ENCODE measurements around the gene USP13. TPM values are rescaled to one million over a fixed set of nuclear protein-coding genes. Genes with fewer than 3 reads are reported as not detected.

Gene USP13
- polyA plus RNA-seq, 3 donors, result 0.31 to 1.6 (median 1.2) TPM

- Mint-ChIP-seq H3K36me3 (peaks cover 7 to 15% of the 10 kb centered on the region in 2 donors), H3K27me3 (ENCODE audit: low read depth in 3 of 3) (peaks cover 0 to 3% (median 2%) of the 10 kb centered on the region in 3 donors), H3K9me3 (no peaks in the 10 kb centered on the region), H3K4me1 (peaks cover 6% of the 10 kb centered on the region), H3K27ac (peak overlapping the region in 1 of 7 donors; percentile 17), H3K4me3 (no peak overlapping the region)
- 96% methylated on average over 3 of the region's 10 CpGs for WGBS (ENCODE audit: insufficient coverage)
- no peak overlapping the region for H3K4me2 ChIP-seq (replicated peaks; ENCODE audit: extremely low read depth, low read length, poor library complexity, severe bottlenecking)
- no peak overlapping the region for H3K4me3 ChIP-seq (replicated peaks in 1 of 3; ENCODE audit: low read depth in 2 of 3, low read length in 3 of 3)
- intact Hi-C loops (cut with micrococcal nuclease), result no loop called here
- no peak for DNase-seq
- peaks cover 0 to 11% of the 10 kb centered on the region in 2 donors for H3K36me3 ChIP-seq (replicated peaks in 1 of 2; ENCODE audit: control insufficient read depth in 1 of 2, insufficient read depth in 2 of 2, low read length in 2 of 2)
- H3K79me2 ChIP-seq (ENCODE audit: insufficient read depth, low read length), result no peaks in the 10 kb centered on the region
- H4K20me1 ChIP-seq (ENCODE audit: insufficient read depth, low read length), result no peaks in the 10 kb centered on the region
- no peaks in the 10 kb centered on the region for H3K27me3 ChIP-seq (ENCODE audit: control insufficient read depth in 2 of 2, insufficient read depth in 2 of 2, low read length in 2 of 2)
- H3K27ac ChIP-seq (ENCODE audit: low read depth in 1 of 2, low read length in 2 of 2), result no peak overlapping the region
- TF ChIP-seq, protein P1, sequence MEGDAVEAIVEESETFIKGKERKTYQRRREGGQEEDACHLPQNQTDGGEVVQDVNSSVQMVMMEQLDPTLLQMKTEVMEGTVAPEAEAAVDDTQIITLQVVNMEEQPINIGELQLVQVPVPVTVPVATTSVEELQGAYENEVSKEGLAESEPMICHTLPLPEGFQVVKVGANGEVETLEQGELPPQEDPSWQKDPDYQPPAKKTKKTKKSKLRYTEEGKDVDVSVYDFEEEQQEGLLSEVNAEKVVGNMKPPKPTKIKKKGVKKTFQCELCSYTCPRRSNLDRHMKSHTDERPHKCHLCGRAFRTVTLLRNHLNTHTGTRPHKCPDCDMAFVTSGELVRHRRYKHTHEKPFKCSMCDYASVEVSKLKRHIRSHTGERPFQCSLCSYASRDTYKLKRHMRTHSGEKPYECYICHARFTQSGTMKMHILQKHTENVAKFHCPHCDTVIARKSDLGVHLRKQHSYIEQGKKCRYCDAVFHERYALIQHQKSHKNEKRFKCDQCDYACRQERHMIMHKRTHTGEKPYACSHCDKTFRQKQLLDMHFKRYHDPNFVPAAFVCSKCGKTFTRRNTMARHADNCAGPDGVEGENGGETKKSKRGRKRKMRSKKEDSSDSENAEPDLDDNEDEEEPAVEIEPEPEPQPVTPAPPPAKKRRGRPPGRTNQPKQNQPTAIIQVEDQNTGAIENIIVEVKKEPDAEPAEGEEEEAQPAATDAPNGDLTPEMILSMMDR (IDR thresholded peaks at IDR 0.05), result no peak
- no peak overlapping the region for H3K9ac ChIP-seq (ENCODE audit: insufficient read depth, low read length, poor library complexity, severe bottlenecking)
- H3K9me3 ChIP-seq (replicated peaks in 1 of 2; ENCODE audit: control insufficient read depth in 1 of 2, insufficient read depth in 1 of 2, low read length in 2 of 2), result no peaks in the 10 kb centered on the region
- no peaks in the 10 kb centered on the region for H3K4me1 ChIP-seq (ENCODE audit: control insufficient read depth in 1 of 2, insufficient read depth in 2 of 2, low read length in 2 of 2)
- H2AFZ ChIP-seq (ENCODE audit: insufficient read depth, low read depth, low read length, poor library complexity, severe bottlenecking), result no peak overlapping the region
Measured at GRCh38 chr3:179719048-179719734, 66.4 kb downstream of the USP13 start.

GRCh38 chr3:179720196-179720595, 67.4 kb downstream of the USP13 start:
- Mint-ChIP-seq H3K27ac (no peak overlapping the region), H3K36me3 (peaks cover 7 to 15% of the 10 kb centered on the region in 2 donors), H3K4me3 (no peak overlapping the region), H3K4me1 (peaks cover 6% of the 10 kb centered on the region), H3K27me3 (ENCODE audit: low read depth in 3 of 3) (peaks cover 2 to 3% (median 2%) of the 10 kb centered on the region in 3 donors), H3K9me3 (no peaks in the 10 kb centered on the region)
- TF ChIP-seq, protein P1 (IDR thresholded peaks at IDR 0.05), result no peak
- Histone ChIP-seq H3K4me3 (replicated peaks in 1 of 3; ENCODE audit: low read depth in 2 of 3, low read length in 3 of 3) (no peak overlapping the region), H2AFZ (ENCODE audit: insufficient read depth, low read depth, low read length, poor library complexity, severe bottlenecking) (no peak overlapping the region), H4K20me1 (ENCODE audit: insufficient read depth, low read length) (no peaks in the 10 kb centered on the region), H3K36me3 (replicated peaks in 1 of 2; ENCODE audit: control insufficient read depth in 1 of 2, insufficient read depth in 2 of 2, low read length in 2 of 2) (peaks cover 0 to 11% of the 10 kb centered on the region in 2 donors), H3K79me2 (ENCODE audit: insufficient read depth, low read length) (no peaks in the 10 kb centered on the region), H3K4me2 (replicated peaks; ENCODE audit: extremely low read depth, low read length, poor library complexity, severe bottlenecking) (no peak overlapping the region), H3K27me3 (ENCODE audit: control insufficient read depth in 2 of 2, insufficient read depth in 2 of 2, low read length in 2 of 2) (no peaks in the 10 kb centered on the region), H3K9ac (ENCODE audit: insufficient read depth, low read length, poor library complexity, severe bottlenecking) (no peak overlapping the region), H3K9me3 (replicated peaks in 1 of 2; ENCODE audit: control insufficient read depth in 1 of 2, insufficient read depth in 1 of 2, low read length in 2 of 2) (no peaks in the 10 kb centered on the region), H3K4me1 (ENCODE audit: control insufficient read depth in 1 of 2, insufficient read depth in 2 of 2, low read length in 2 of 2) (no peaks in the 10 kb centered on the region), H3K27ac (ENCODE audit: low read depth in 1 of 2, low read length in 2 of 2) (no peak overlapping the region)
- intact Hi-C loops (cut with micrococcal nuclease), result no loop called here
- no peak for DNase-seq
- 50% methylated on average over 2 of the region's 8 CpGs for WGBS (ENCODE audit: insufficient coverage)
